Natural killer cell (primary cell): Measurements from ENCODE around the gene C21orf91. TPM values are rescaled to one million over a fixed set of nuclear protein-coding genes. Genes with fewer than 3 reads are reported as not detected.
A peak's percentile ranks its signal among the peaks of the same experiment; 100 is the strongest.

Experiments used
- ATAC-seq, 3 donors: fragments of 150-1000 bp in 2 of 3; fragments of 200-7000 bp in 1 of 3; cut with Tn5 transposase; 1 replicate in 1 of 3; 2 replicates in 2 of 3; pipeline ENCODE4 v1.10.0; 2021; ENCODE audit warnings: mild to moderate bottlenecking in 2 of 3, moderate library complexity in 2 of 3
- DNase-seq, 2 donors: peaks; one replicate each; pipeline versions ENCODE4 v3.0.0 to v3.0.0-alpha.2; 2013 to 2021; ENCODE audit warnings: mixed read lengths in 1 of 2
- H3K27ac ChIP-seq: one replicate; pipeline ENCODE4 v1.5.1; 2013; ENCODE audit warnings: mild to moderate bottlenecking, low read length
- H3K27me3 ChIP-seq: one replicate; pipeline ENCODE4 v1.6.1; 2013; ENCODE audit warnings: low read length; ENCODE audit not compliant: control insufficient read depth, insufficient read depth
- H3K36me3 ChIP-seq: one replicate; pipeline ENCODE4 v1.6.1; 2013; ENCODE audit warnings: low read length; ENCODE audit not compliant: control insufficient read depth, insufficient read depth
- H3K4me1 ChIP-seq: one replicate; pipeline ENCODE4 v1.6.1; 2013; ENCODE audit warnings: low read length; ENCODE audit not compliant: control insufficient read depth, insufficient read depth
- H3K4me3 ChIP-seq: one replicate; pipeline ENCODE4 v1.5.1; 2013; ENCODE audit warnings: low read length
- H3K9me3 ChIP-seq: one replicate; pipeline ENCODE4 v1.6.1; 2013; ENCODE audit warnings: low read length; ENCODE audit not compliant: control insufficient read depth, insufficient read depth
- H3K27ac Mint-ChIP-seq, 2 donors: one replicate each; pipeline ENCODE4 v1.8.0; 2022; ENCODE audit warnings: mild to moderate bottlenecking in 2 of 2, mixed read lengths in 2 of 2, moderate library complexity in 1 of 2
- H3K27me3 Mint-ChIP-seq, 2 donors: one replicate each; pipeline ENCODE4 v1.8.0; 2022; ENCODE audit warnings: low read depth in 2 of 2, mixed read lengths in 2 of 2
- H3K36me3 Mint-ChIP-seq: one replicate; pipeline ENCODE4 v1.8.0; 2022; ENCODE audit warnings: mixed read lengths
- H3K4me1 Mint-ChIP-seq, 2 donors: one replicate each; pipeline ENCODE4 v1.8.0; 2022; ENCODE audit warnings: mixed read lengths in 2 of 2
- H3K4me3 Mint-ChIP-seq: one replicate; pipeline ENCODE4 v1.8.0; 2022; ENCODE audit warnings: mild to moderate bottlenecking, moderate library complexity, mixed read lengths
- H3K9me3 Mint-ChIP-seq, 2 donors: one replicate each; pipeline ENCODE4 v1.8.0; 2022; ENCODE audit warnings: mixed read lengths in 2 of 2
- CTCF ChIP-seq: fragments of 200-600 bp; IDR thresholded peaks from one replicate; pipeline ENCODE4 v1.8.0; 2022; ENCODE audit warnings: antibody characterized with exemption
- WGBS: methylation state at CpG from one replicate; pipeline ENCODE4 v1.1.7; 2013; ENCODE audit warnings: missing lambda C conversion rate; ENCODE audit not compliant: insufficient coverage; 5-methylcytosine and 5-hydroxymethylcytosine counted together
- intact Hi-C: fragments of 100-400 bp; cut with micrococcal nuclease; formaldehyde crosslinking; loops from one replicate; pipeline ENCODE4 v1.14.2; 2022
- total RNA-seq, 4 donors: library from RNA; stranded (reverse); fragments of 120-200 nt in 1 of 4; gene quantifications; one replicate each; pipeline versions ENCODE4 v1.2.3 to v1.2.4, GENCODE V29; 2013 to 2022

C21orf91 gene
- total RNA-seq, 3 donors from 2014 or later (not counting 1 experiment from before 2014, with no cell fraction given) = 40.9 to 59.4 (median 46.4) TPM

- Histone ChIP-seq H3K27ac (no peak overlapping the region), H3K4me1 (no peaks in the 10 kb centered on the region), H3K4me3 (no peak overlapping the region), H3K36me3 (no peaks in the 10 kb centered on the region), H3K9me3 (no peaks in the 10 kb centered on the region), H3K27me3 (no peaks in the 10 kb centered on the region)
- H3K9me3 Mint-ChIP-seq = no peaks in the 10 kb centered on the region
- H3K27ac Mint-ChIP-seq = no peak overlapping the region
- peaks cover 0 to 5% of the 10 kb centered on the region in 2 donors for H3K27me3 Mint-ChIP-seq
- H3K36me3 Mint-ChIP-seq = no peaks in the 10 kb centered on the region
- H3K4me3 Mint-ChIP-seq = no peak overlapping the region
- ATAC-seq (no peak), DNase-seq (no peak)
- intact Hi-C loops = no loop called here
- peaks cover 0 to 3% of the 10 kb centered on the region in 2 donors for H3K4me1 Mint-ChIP-seq
- 86% methylated on average over 3 of the region's 3 CpGs for WGBS
- TF ChIP-seq CTCF = no peak
These were observed 9.1 kb upstream of the C21orf91 start for GRCh38 chr21:17828223-17828622.

GRCh38 chr21:17823846-17824245, 4.7 kb upstream of the C21orf91 start:
- Histone ChIP-seq H3K27ac (no peak overlapping the region), H3K4me1 (peaks cover 4% of the 10 kb centered on the region), H3K9me3 (no peaks in the 10 kb centered on the region), H3K27me3 (no peaks in the 10 kb centered on the region), H3K36me3 (no peaks in the 10 kb centered on the region), H3K4me3 (no peak overlapping the region)
- peaks cover 16 to 18% of the 10 kb centered on the region in 2 donors for H3K4me1 Mint-ChIP-seq
- H3K27me3 Mint-ChIP-seq = peaks cover 0 to 5% of the 10 kb centered on the region in 2 donors
- ATAC-seq (no peak), DNase-seq (no peak)
- no peaks in the 10 kb centered on the region for H3K9me3 Mint-ChIP-seq
- intact Hi-C loops = no loop called here
- no peak overlapping the region for H3K4me3 Mint-ChIP-seq
- no peak overlapping the region for H3K27ac Mint-ChIP-seq
- WGBS = 77% methylated on average over 6 of the region's 6 CpGs
- TF ChIP-seq CTCF = no peak
- H3K36me3 Mint-ChIP-seq = no peaks in the 10 kb centered on the region

- Histone ChIP-seq H3K27me3 (no peaks in the 10 kb centered on the region), H3K9me3 (no peaks in the 10 kb centered on the region), H3K4me3 (no peak overlapping the region), H3K36me3 (no peaks in the 10 kb centered on the region), H3K4me1 (peaks cover 4% of the 10 kb centered on the region), H3K27ac (no peak overlapping the region)
- no peak for TF ChIP-seq CTCF
- intact Hi-C loops = no loop called here
- no peak for DNase-seq
- Mint-ChIP-seq H3K9me3 (no peaks in the 10 kb centered on the region), H3K36me3 (no peaks in the 10 kb centered on the region), H3K27me3 (peaks cover 0 to 5% of the 10 kb centered on the region in 2 donors), H3K4me1 (peaks cover 26 to 33% of the 10 kb centered on the region in 2 donors), H3K4me3 (peak overlapping the region; percentile 87), H3K27ac (peak overlapping the region; percentile 94 to 99)
- ATAC-seq = no peak
- WGBS = 98% methylated on average over 2 of the region's 3 CpGs
These were observed 2.0 kb upstream of the C21orf91 start for GRCh38 chr21:17821121-17821520.

GRCh38 chr21:17819877-17820229, 697 bp upstream of the C21orf91 start:
- peaks cover 0 to under 1% of the 10 kb centered on the region in 2 donors for H3K27me3 Mint-ChIP-seq
- H3K36me3 ChIP-seq = peaks cover 3% of the 10 kb centered on the region
- intact Hi-C loops = loop anchor here (1.0 to 10.0 kb wide), 4 partner anchors 35 to 207 kb away; partner anchors contain the start of gene BTG3
- no peak for DNase-seq
- peak overlapping the region; percentile 72 for H3K4me3 ChIP-seq
- peak; percentile 15 for TF ChIP-seq CTCF
- peaks cover 2% of the 10 kb centered on the region for H3K36me3 Mint-ChIP-seq
- H3K4me1 ChIP-seq = peaks cover 4% of the 10 kb centered on the region
- no peaks in the 10 kb centered on the region for H3K9me3 Mint-ChIP-seq
- ATAC-seq = peak; percentile 48 to 67 (median 51)
- H3K27ac ChIP-seq = peak overlapping the region; percentile 91
- H3K4me1 Mint-ChIP-seq = peaks cover 30 to 33% of the 10 kb centered on the region in 2 donors
- WGBS = 0% methylated on average over 3 of the region's 6 CpGs
- H3K4me3 Mint-ChIP-seq = peak overlapping the region; percentile 87
- H3K27ac Mint-ChIP-seq = peak overlapping the region; percentile 94 to 99
- H3K9me3 ChIP-seq = no peaks in the 10 kb centered on the region
- H3K27me3 ChIP-seq = no peaks in the 10 kb centered on the region
